GM21576 (cell line): ENCODE measurements around the gene SCGN.

Source experiments
- ATAC-seq: cut with Tn5 transposase; IDR thresholded peaks from one replicate; pipeline ENCODE4 v1.9.1; 2021; ENCODE audit warnings: mild to moderate bottlenecking, moderate library complexity; ENCODE audit not compliant: unreplicated experiment

Gene SCGN, protein sequence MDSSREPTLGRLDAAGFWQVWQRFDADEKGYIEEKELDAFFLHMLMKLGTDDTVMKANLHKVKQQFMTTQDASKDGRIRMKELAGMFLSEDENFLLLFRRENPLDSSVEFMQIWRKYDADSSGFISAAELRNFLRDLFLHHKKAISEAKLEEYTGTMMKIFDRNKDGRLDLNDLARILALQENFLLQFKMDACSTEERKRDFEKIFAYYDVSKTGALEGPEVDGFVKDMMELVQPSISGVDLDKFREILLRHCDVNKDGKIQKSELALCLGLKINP

DNA sequence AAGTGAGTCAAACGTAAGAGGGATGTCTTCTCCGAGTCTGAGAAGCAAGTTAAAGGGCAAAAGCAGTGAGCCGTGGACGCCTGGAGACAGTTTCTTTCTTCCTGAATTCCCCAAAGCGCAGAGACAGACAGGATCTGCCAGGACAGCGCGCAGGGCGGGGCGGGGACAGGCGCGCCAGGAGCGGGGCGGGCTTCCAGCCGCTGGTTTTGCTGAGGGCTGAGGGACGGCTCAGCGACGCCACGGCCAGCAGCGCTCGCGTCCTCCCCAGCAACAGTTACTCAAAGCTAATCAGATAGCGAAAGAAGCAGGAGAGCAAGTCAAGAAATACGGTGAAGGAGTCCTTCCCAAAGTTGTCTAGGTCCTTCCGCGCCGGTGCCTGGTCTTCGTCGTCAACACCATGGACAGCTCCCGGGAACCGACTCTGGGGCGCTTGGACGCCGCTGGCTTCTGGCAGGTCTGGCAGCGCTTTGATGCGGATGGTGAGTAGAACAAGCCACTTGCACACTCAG lies at the start of gene SCGN:
TSS of gene SCGN (plus strand) at position 209 of the 509 bp plus-strand sequence. CDS start at position 398, 189 bp downstream.
- no peak for ATAC-seq

DNA sequence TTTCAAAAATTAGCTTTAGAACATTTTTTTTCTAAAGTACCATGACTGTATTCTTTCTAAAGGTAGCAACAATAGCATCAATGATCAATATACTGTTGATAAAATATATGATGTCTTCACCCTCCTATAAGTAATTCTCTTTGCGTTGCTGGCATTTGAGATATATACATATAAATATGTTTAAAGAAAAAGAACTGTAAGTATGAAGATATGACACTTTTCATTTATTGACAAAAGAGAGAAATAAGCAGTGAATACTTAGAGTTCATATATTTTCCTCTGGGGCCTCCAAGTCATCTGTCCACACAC lies 49.4 kb upstream of the SCGN start:
- no peak for ATAC-seq

DNA sequence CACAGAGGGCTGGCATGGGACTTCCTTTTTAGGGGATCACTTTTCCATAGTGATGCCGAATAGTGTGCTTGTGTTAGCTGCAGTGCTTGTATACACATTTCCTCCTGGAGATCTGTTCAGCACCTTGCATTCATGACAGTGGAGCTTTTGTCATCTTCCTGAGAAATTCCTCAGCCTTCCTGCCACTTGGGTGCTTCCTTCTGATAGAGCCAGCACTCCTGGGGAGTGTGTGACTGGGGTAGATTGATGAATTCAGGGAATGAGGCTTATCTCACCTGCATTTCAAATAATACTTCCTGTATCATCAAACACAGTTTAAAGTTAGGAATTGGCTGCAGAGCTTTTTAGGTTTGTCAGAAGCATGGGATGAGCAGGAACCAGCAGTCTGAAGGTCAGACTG lies 48.8 kb upstream of the SCGN start:
- ATAC-seq = no peak

DNA sequence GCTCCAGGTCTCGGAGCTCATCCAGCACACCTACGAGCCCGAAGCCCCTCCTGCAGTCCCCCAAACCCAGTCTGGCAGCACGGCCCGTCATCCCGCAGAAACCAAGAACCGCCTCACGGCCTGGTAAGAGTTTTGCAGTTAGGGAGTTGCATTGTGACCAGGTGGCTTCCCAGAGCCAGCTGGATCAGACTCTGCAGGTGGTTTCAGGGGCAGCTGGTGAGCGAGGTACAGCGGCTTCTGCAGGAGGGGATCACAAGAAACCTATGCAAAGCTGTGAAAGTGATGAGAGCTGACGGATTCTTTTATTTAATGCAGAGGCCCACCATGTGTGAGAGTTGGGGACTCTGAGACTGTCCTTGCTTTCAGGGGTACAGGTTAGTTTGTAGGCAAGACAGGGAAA lies 45.9 kb upstream of the SCGN start:
- no peak for ATAC-seq

DNA sequence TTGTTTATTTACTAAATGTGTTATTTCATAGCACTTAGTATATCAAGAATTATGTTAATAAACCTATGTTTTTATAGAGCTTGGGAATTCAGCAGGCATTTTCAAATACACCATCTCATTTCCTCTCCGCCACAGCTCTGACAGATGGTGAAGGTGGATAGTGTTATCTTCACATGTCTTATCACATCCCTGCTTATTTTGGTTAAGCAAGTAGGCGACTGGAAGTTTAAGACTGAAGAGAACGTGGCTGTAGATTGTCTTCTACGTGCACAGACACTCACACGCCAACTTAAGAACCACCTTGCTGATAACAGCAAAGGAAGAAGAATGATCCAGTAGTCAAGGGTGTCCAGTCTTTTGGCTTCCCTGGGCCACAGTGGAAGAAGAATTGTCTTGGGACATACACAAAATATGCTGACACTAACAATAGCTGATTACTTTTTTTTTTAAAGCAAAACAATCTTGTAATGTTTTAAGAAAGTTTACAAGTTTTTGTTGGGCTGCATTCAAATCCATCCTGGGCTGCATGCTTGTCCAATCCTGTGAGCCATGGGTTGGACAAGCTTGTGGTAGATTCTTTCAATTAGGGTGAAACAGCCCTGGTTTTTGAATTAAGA lies 43.3 kb upstream of the SCGN start:
- ATAC-seq = no peak

DNA sequence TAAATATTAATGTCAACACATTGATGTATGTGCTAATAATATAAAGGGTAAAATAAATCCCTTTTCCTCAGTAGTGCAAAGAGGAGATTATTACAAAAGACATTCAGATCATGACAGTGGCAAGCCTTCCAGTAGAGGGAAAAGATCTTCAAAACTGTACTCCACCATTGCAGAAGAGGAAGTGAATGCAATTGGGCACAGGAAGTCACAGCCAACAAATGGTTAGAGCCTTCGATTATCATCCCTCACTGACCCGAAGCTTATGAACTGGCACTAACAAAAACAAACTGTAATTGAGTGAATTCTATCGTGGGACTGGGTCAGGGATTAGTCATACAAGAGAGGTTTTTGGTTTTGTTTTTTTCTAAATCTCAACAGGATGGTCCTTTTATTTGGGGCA lies 39.3 kb upstream of the SCGN start:
- ATAC-seq = no peak

DNA sequence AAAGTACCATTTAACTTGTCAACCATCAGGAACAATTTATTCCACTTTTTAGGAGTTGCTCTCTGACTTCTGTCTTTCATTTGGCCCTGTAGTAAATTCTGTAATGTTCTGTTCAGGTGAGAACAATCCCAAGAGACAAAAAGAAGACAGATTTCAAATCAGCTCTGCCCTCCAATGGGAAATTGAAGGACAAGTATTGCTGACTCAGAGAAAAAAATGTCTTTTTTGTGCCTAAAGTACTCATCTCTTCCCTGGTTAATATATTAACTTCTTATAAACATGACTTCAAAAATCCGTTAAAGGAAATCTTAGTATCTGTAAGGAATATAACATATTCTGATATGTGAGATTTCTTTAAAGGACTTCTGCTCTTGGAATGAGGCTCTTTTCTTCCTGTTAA lies 38.6 kb upstream of the SCGN start:
- no peak for ATAC-seq

DNA sequence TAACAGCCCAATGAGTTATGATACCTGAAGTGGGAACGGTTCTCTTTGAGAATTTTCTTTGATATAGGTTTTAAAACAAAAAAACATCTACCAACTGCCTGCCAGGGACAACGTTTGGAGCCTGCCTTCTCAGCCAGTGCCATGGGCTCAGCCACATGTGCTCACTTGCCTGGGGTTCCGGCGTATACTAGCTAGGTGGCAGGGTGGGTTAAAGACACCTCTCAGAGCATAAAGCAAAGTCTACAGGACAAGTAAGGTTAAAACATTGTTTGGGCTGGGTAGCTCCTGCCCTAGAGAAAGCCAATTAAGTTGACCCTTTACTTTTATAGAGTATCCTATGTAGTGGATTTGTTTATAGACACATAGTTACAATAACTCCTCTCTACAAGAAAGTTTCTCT lies 38.0 kb upstream of the SCGN start:
- ATAC-seq = no peak

DNA sequence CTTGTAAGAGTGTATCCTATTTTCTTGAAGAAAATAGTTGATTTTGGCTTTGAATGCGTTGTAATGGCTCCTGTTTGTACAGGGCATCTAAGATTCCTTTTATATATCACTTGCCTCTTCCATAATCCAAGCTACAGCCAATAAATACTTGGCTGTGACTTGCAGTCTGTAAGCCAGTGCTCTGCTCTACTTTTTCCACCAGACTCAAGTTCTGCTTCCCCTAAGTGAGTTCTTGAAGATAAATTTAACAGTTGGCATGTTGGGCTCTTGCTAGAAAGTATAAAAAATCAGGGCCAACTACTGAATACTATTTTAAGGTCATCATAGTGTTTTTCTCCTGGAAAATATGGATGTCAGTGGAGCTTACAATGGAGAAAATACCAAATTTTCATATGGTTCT lies 36.5 kb upstream of the SCGN start:
- no peak for ATAC-seq

DNA sequence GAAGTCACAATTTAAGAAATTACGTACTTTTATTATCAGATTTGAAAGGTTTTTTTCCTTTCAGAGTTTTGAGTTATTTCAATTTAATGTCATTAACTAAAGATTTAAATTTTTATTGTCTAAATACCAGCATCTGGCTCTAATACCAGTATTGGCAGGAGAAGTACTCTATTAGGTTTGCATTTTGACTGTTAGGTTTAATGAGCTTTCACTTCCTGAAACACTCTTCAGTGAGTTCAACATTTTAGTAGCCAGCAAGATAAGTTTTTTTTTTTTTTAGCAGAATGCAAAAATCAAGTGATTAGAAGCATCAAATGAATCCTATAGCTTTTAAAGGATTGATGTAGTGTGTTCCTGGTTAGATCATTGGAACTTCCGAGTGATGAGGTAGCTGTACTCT lies 34.0 kb upstream of the SCGN start:
- no peak for ATAC-seq

DNA sequence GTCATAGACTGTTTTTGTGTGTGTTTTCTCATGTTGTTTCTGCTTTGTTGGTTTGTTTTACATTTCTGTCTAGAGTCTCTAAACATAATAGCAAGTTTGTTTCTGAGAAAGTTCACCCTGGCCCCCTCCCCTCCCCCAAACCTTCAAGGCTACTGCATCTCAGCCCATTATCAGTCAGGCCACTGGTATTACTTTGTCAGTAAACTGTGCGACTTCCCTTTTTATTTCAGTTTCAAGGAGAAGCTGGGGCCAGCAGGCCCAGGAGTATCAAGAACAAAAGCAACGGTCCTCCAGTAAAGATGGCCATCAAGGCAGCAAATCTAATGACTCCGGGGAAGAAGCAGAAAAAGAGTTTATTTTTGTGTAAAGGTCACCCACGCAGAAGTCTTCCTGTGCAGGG lies 32.8 kb upstream of the SCGN start:
- ATAC-seq = no peak

DNA sequence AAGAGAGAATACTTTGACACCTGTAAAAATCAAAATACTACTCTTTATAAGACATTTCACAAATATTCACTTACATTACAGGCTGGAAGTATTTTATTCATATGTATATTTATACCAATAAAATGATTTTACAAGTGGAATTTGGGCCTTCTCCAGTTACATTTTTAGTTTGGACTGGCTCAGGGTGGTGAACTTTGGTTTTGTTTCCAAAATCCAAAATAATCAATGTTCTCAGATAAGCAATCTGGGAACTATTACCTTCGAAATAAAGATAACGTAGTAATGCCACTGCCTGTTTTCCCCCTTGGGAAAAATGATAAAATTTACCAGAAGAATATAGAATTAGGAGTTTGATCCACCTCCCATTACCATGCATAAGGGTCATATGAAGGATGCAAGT lies 31.6 kb upstream of the SCGN start:
- no peak for ATAC-seq

DNA sequence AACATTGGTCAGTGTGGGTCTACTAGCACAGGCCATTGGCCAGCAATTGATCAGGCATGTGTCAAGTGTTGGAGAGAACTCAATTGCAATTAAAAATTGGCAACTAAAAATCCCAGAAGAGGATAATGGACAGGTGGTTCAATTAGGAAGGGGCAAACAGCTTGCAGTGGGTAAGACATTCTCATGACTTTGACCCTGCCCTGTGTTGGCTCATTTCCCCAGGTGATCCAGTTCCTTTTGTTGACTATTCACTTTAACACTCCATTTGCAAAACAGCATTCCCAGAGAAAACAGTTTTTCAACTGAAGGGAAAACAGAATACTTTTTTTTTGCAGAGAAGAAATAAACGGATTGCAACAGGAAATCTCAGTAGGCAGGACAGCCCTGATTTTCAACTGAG lies 28.9 kb upstream of the SCGN start:
- ATAC-seq = no peak

DNA sequence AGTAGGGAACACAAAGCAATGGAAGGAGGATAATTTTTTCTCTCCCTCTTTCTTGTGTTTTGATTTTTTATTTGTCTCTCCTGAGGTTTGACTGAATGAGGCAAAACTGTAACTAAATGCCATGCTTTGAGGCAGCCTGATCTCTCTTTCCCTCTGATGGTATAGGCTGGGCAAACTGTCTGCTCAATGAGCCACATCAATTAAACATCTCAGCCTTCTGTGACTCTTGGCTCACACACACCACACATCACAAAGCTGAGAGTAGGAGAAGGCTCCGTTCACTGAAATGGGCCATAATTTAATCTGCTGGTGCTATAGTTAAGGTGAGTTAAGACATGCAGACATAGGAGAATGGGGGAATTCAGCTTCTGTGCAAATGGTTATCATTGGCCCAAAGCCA lies 28.1 kb upstream of the SCGN start:
- no peak for ATAC-seq

DNA sequence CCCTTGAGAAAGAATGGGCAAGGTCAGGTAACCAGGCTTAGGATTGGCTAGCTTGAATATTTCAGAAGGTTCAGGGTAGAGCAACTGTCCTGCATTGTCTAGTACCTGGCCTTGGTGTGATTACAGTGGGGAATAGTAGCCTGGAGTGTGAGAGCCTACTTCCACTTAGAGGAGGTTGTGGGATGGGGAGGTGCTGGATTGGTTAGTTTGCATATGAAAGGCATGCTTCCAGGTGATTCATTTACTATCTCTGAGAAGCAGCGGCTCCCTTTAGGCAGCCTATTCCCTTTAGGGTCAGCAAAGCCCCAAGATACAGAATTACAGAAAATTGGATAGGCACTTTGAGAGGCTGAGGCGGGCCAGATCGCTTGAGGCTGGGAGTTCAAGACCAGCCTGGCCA lies 25.0 kb upstream of the SCGN start:
- ATAC-seq = no peak

DNA sequence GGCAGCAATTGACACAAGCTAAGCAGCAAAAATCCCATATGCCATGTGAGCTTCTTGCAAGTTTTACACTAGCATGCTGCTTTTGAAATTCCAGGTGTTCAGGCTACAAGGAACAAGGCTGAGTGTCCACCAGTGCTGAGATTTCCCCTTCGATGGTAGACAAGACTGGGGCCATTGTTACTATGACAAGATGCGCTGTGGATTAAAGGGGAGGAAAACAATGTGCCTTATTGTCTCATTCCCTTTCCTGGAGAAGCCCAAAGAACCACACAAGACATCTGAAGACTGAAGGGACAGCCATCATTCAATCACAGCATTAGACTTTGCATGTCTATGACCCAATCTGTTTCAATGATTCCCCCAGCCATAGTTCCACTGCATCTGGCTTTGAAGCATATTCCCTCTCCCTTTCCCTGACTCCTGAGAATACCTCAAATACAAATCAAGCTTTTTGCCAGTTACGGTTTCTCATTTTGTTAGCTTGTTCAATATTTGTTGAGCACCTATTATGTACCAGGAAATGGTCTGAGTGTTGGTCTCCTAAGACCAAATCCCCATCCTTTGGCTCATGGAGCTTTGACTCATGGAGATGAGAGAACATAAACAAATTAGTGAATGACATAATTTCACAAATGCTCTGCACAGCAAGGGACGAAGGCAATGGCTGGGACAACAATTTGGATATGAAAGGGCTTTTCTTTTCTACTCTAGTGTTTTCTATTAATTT lies 23.4 kb upstream of the SCGN start:
- ATAC-seq = no peak

DNA sequence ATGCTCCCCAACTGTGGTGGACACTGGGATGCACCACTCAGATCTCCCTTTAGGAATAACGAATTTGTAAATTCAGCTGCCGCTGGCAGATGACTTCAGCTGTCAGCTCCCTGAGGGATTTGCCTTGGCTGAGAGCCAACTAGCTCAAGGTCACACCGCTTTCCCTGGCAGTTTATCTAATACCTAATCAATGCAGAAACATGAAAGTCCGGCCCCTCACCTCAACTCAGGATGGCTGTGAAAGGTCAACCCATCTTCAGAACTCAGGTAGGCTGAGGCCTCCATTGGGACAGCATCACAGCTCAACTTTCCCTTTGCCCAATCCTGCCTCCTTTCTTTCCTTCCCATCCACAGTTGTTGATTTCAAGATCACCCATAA lies 22.8 kb upstream of the SCGN start:
- ATAC-seq = no peak

DNA sequence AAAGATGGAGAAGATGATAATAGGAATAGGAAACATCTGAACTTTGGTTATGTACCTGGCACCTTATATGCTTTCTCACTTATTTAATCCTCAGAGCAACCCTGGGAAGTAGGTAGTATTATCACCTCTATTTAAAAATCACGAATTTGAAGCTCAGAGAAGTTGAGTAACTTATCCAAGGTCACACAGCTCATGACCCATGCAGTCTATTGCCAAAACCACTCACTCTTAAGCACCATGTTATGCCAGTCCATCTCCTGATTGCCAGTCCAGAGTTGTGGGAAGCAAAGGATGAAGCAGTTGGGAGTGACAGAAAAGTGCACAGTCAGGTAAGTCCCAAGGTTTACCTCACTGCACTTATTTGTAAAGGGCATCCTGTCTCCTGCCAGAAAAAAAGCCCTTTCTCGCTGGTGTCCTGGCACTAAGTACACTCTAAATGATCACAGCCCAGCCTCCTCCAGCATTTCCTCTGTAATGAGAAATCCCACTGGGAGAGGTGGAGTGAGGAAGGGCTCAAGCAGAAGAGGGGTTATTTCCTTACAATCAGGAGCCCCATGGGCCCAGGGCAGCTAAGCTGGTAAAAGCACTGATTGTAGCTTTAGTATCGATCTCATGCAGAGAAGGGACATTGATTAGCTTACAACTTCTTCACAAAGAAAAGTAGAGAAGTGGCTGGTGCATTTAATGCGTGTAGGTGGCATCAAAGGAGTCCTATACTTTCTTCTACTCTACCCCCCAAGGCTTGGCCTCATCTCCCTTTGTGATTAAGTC lies 21.3 kb upstream of the SCGN start:
- no peak for ATAC-seq

DNA sequence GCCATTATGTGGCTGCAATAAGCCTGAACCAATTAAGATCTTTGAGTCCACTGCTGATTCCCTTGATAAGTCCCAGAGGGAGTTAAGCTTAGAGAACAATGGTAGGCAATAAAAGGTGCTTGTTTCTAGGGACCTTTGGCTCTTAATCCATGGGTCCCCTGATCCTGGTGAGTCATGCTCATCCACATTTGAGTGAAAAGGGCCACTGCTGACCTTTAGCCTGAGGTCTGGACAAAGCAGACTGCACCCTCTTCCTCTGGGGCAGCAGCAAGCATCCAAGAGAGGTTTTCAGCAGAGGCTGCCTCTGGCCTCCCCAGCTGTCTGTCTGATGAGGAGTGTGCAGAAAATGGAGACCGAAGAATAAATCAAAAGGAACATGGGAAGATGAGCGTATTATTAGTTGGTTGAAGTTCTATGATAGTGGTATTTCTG lies 16.1 kb upstream of the SCGN start:
- no peak for ATAC-seq

DNA sequence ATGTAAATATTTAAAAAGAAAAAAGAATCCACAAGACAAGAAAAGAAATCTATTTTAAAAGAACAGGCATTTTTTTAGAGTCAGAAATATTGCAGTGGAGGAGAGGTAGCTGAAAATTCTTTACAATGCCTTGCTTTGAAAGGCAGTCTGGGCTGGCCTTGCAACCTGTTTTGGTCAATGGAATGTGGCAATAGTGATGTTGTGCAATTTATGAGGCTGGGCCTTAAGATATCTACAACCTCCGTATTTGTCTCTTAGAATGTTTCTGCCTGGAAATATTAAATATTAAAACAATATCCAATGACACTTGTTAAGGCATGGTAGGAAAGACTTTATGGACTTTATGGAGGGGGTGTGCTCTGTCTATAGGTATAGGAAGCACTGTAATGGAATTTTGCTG lies 14.8 kb upstream of the SCGN start:
- no peak for ATAC-seq

DNA sequence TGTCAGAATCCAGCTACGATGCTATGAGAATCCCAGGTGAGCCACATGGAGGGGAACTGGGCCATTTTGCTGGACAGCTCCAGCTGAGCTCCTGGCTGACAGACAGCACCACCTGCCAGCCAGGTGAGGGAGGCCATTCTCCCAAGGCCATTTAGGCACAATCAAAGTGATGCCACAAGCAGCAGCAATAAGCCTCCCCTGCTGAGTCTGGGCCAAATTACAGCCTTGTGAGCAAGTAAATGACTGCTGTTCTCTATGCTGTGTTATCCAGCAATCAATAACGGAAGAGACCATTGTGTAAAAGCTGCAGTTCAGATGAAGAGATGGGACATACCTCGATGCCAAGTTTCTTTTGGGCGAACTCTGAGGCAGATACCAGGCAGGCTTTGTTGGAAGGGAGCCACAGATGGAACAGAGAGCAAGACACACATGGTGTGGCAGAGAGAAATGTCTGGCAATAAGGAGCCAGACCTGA lies 14.0 kb upstream of the SCGN start:
- ATAC-seq = no peak
